Activated B cell treated with CpG ODN at 0.5 μM for 24 hours (primary cell): Measurements from ENCODE around the gene SLFNL1. TPM values are rescaled to one million over a fixed set of nuclear protein-coding genes. Genes with fewer than 3 reads are reported as not detected.

Experiments
- ATAC-seq: fragments of 200-7000 bp; cut with Tn5 transposase; one replicate; pipeline ENCODE4 v1.10.0; 2021; ENCODE audit warnings: low read depth, mild to moderate bottlenecking, moderate library complexity
- CTCF ChIA-PET: fragments of 350-600 bp; sonication (Branson Sonifier 250); formaldehyde crosslinking; loops from one replicate; lab custom pipeline; 2021; ENCODE audit warnings: antibody characterized with exemption; lab: Charles Lee
- POLR2A ChIA-PET: fragments of 350-600 bp; sonication (Branson Sonifier 250); formaldehyde crosslinking; loops from one replicate; lab custom pipeline; 2021; ENCODE audit warnings: antibody characterized with exemption; lab: Charles Lee
- DNase-seq: peaks from one replicate; pipeline ENCODE4 v3.0.0; 2022
- H3K27ac Mint-ChIP-seq: one replicate; pipeline ENCODE4 v1.8.0; 2020; ENCODE audit warnings: mixed read lengths
- H3K27me3 Mint-ChIP-seq: one replicate; pipeline ENCODE4 v1.8.0; 2021; ENCODE audit warnings: mixed read lengths
- H3K36me3 Mint-ChIP-seq: one replicate; pipeline ENCODE4 v1.8.0; 2021; ENCODE audit warnings: low read depth, mixed read lengths
- H3K4me1 Mint-ChIP-seq: one replicate; pipeline ENCODE4 v1.8.0; 2021; ENCODE audit warnings: mixed read lengths
- H3K4me3 Mint-ChIP-seq: one replicate; pipeline ENCODE4 v1.8.0; 2020; ENCODE audit warnings: mild to moderate bottlenecking, mixed read lengths
- H3K9me3 Mint-ChIP-seq: one replicate; pipeline ENCODE4 v1.8.0; 2020; ENCODE audit warnings: mixed read lengths
- intact Hi-C: fragments of 100-400 bp; cut with micrococcal nuclease; formaldehyde crosslinking; loops from one replicate; pipeline ENCODE4 v1.15.1; 2024
- total RNA-seq: library from RNA; stranded (reverse); gene quantifications from 2 replicates; pipeline ENCODE4 v1.2.3, GENCODE V29; 2022
- TF ChIP-seq, protein P1 (sequence below): fragments of 200-600 bp; IDR thresholded peaks from one replicate; pipeline ENCODE4 v1.8.0; 2022; ENCODE audit warnings: antibody characterized with exemption, mild to moderate bottlenecking

SLFNL1 gene
- total RNA-seq, result 0.39 and 0.47 TPM in 2 replicates

- no peak within 1 kb of the TSS for H3K4me3 Mint-ChIP-seq
- intact Hi-C loops, result no loop called here
- no peaks in the 10 kb centered on the region for H3K27me3 Mint-ChIP-seq
- no peak for ATAC-seq
- CTCF ChIA-PET, result no interaction called here
- POLR2A ChIA-PET, result no interaction called here
- H3K4me1 Mint-ChIP-seq, result peaks cover 35% of the 10 kb centered on the region
- peaks cover 24% of the 10 kb centered on the region for H3K36me3 Mint-ChIP-seq
- H3K9me3 Mint-ChIP-seq, result no peaks in the 10 kb centered on the region
- H3K27ac Mint-ChIP-seq, result peak within 1 kb of the TSS; percentile 35
- no peak for DNase-seq
- TF ChIP-seq, protein P1, sequence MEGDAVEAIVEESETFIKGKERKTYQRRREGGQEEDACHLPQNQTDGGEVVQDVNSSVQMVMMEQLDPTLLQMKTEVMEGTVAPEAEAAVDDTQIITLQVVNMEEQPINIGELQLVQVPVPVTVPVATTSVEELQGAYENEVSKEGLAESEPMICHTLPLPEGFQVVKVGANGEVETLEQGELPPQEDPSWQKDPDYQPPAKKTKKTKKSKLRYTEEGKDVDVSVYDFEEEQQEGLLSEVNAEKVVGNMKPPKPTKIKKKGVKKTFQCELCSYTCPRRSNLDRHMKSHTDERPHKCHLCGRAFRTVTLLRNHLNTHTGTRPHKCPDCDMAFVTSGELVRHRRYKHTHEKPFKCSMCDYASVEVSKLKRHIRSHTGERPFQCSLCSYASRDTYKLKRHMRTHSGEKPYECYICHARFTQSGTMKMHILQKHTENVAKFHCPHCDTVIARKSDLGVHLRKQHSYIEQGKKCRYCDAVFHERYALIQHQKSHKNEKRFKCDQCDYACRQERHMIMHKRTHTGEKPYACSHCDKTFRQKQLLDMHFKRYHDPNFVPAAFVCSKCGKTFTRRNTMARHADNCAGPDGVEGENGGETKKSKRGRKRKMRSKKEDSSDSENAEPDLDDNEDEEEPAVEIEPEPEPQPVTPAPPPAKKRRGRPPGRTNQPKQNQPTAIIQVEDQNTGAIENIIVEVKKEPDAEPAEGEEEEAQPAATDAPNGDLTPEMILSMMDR, result no peak
Observed at GRCh38 chr1:41021526-41022308, at the start of gene SLFNL1. SLFNL1 (minus strand) TSS chr1:41021725; CDS start chr1:41020660, 1,065 bp downstream.

DNA sequence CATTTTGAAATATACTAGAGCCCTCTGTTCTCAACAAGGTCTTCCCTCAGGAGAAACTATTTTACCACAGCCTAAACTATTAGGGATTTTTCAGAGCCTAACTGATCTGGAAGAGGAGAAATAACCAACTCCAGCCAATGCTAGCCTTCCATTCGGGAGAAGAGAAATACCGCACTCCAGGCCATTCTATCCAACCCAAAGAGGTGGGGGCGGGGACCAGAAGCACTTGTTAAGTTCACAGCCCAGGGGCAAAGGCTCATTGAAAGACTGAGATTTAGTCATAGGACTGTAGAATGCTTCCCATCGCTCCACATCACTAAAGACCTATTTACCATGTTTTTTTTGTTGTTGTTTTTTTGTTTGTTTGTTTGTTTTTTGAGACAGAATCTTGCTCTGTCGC is 35.4 kb upstream of the SLFNL1 start:
- peaks cover 66% of the 10 kb centered on the region for H3K36me3 Mint-ChIP-seq
- ChIA-PET POLR2A (no interaction called here), CTCF (no interaction called here)
- no peak overlapping the region for H3K4me3 Mint-ChIP-seq
- TF ChIP-seq, protein P1, result no peak
- H3K27ac Mint-ChIP-seq, result no peak overlapping the region
- ATAC-seq, result no peak
- peaks cover 7% of the 10 kb centered on the region for H3K4me1 Mint-ChIP-seq
- no peaks in the 10 kb centered on the region for H3K27me3 Mint-ChIP-seq
- H3K9me3 Mint-ChIP-seq, result peaks cover 6% of the 10 kb centered on the region
- intact Hi-C loops, result no loop called here
- no peak for DNase-seq

DNA sequence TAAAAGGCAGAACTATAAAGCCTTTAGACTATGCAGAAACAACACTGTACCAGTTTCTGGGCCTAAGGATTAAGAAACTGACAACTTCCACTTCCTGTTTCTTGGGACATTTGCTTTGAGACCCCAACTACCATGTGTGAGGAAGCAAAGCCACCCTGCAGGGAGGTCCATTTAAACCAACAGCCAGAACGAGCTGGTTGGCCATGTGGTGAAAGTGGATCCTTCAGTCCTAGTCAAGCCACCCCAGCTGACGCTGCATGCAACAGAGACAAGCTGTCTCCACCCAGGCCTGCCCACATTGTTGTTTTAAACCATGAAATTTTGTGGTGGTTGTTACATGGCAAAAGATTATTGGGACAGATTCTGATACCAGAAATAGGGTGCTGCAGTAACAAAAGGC is 31.8 kb upstream of the SLFNL1 start:
- Mint-ChIP-seq H3K27ac (no peak overlapping the region), H3K4me1 (peaks cover 7% of the 10 kb centered on the region), H3K9me3 (no peaks in the 10 kb centered on the region), H3K27me3 (no peaks in the 10 kb centered on the region), H3K4me3 (no peak overlapping the region), H3K36me3 (peaks cover 56% of the 10 kb centered on the region)
- intact Hi-C loops, result no loop called here
- peak; percentile 25 for ATAC-seq
- ChIA-PET POLR2A (no interaction called here), CTCF (interaction anchor here (0.7 kb wide), 1 partner anchor 216 kb away, joined by 4 read pairs; no protein-coding TSS in a partner anchor)
- DNase-seq, result no peak
- TF ChIP-seq, protein P1, result no peak

DNA sequence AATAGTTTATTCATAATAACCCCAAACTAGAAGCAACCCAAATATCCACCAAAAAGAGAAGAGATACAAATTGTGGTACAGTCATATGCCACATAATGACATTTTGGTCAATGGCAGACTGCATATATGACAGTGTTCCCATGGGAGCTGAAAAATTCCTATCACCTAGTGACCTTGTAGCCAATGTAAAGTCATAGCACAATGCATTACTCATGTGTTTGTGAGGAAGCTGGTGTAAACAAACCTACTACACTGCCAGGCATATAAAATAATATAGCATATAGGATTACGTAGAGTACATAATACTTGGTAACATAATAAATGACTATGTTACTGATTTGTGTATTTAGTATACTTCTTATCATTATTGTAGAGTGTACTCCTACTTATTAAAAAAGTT is 29.5 kb upstream of the SLFNL1 start:
- ChIA-PET POLR2A (no interaction called here), CTCF (no interaction called here)
- DNase-seq, result no peak
- no peak for ATAC-seq
- TF ChIP-seq, protein P1, result no peak
- Mint-ChIP-seq H3K4me1 (peaks cover 7% of the 10 kb centered on the region), H3K27me3 (no peaks in the 10 kb centered on the region), H3K27ac (no peak overlapping the region), H3K4me3 (no peak overlapping the region), H3K36me3 (peaks cover 61% of the 10 kb centered on the region), H3K9me3 (no peaks in the 10 kb centered on the region)
- intact Hi-C loops, result no loop called here

GRCh38 chr1:41048540-41048939 is 27.0 kb upstream of the SLFNL1 start:
- Mint-ChIP-seq H3K36me3 (peaks cover 64% of the 10 kb centered on the region), H3K27ac (no peak overlapping the region), H3K4me3 (no peak overlapping the region), H3K4me1 (peaks cover 6% of the 10 kb centered on the region), H3K27me3 (no peaks in the 10 kb centered on the region), H3K9me3 (no peaks in the 10 kb centered on the region)
- ATAC-seq (no peak), DNase-seq (no peak)
- ChIA-PET CTCF (no interaction called here), POLR2A (no interaction called here)
- TF ChIP-seq, protein P1, result no peak
- intact Hi-C loops, result no loop called here
